ENCODE measurements around the gene STPG2.

Gene STPG2

GRCh38 chr4:98166731-98167041 is 23.4 kb upstream of the STPG2 start:
- Histone ChIP-seq H3K27me3 (no peaks in the 10 kb centered on the region), H3K4me3 (ENCODE audit: low read depth, low read length) (no peak overlapping the region), H3K4me1 (no peaks in the 10 kb centered on the region), H3K36me3 (no peaks in the 10 kb centered on the region), H3K9me3 (no peaks in the 10 kb centered on the region)
- no peak for DNase-seq
- TF ChIP-seq CTCF (IDR thresholded peaks at IDR 0.05; ENCODE audit: low read depth, low read length), result no peak

- Histone ChIP-seq H3K9me3 (no peaks in the 10 kb centered on the region), H3K4me1 (no peaks in the 10 kb centered on the region), H3K4me3 (ENCODE audit: low read depth, low read length) (no peak overlapping the region), H3K27me3 (no peaks in the 10 kb centered on the region), H3K36me3 (no peaks in the 10 kb centered on the region)
- TF ChIP-seq CTCF (IDR thresholded peaks at IDR 0.05; ENCODE audit: low read depth, low read length), result no peak
- DNase-seq, result no peak
Measured at GRCh38 chr4:98166025-98166730, 22.9 kb upstream of the STPG2 start.

- Histone ChIP-seq H3K4me3 (ENCODE audit: low read depth, low read length) (no peak overlapping the region), H3K4me1 (no peaks in the 10 kb centered on the region), H3K27me3 (no peaks in the 10 kb centered on the region), H3K36me3 (no peaks in the 10 kb centered on the region), H3K9me3 (no peaks in the 10 kb centered on the region)
- TF ChIP-seq CTCF (IDR thresholded peaks at IDR 0.05; ENCODE audit: low read depth, low read length), result no peak
- no peak for DNase-seq
Measured at GRCh38 chr4:98162696-98163095, 19.4 kb upstream of the STPG2 start.

GRCh38 chr4:98151145-98151924 is 8.1 kb upstream of the STPG2 start:
- no peak for DNase-seq
- TF ChIP-seq CTCF (IDR thresholded peaks at IDR 0.05; ENCODE audit: low read depth, low read length), result no peak; the same call in 1 of the 2 replicates
- Histone ChIP-seq H3K9me3 (no peaks in the 10 kb centered on the region), H3K36me3 (no peaks in the 10 kb centered on the region), H3K4me1 (no peaks in the 10 kb centered on the region), H3K27me3 (no peaks in the 10 kb centered on the region; the same call in 1 of the 2 replicates), H3K4me3 (ENCODE audit: low read depth, low read length) (no peak overlapping the region)

- H3K9me3 ChIP-seq, result no peaks in the 10 kb centered on the region
- H3K4me1 ChIP-seq, result no peaks in the 10 kb centered on the region
- no peaks in the 10 kb centered on the region for H3K36me3 ChIP-seq
- no peak; the same call in 1 of the 2 replicates for TF ChIP-seq CTCF (IDR thresholded peaks at IDR 0.05; ENCODE audit: low read depth, low read length)
- no peak for DNase-seq
- no peak overlapping the region for H3K4me3 ChIP-seq (ENCODE audit: low read depth, low read length)
- no peaks in the 10 kb centered on the region; the same call in 1 of the 2 replicates for H3K27me3 ChIP-seq
Measured at GRCh38 chr4:98150092-98150761, 7.0 kb upstream of the STPG2 start.
